K562 (cell line): Measurements from ENCODE around the gene CAPZA1. TPM values are rescaled to one million over a fixed set of nuclear protein-coding genes. Genes with fewer than 3 reads are reported as not detected.
A peak's percentile ranks its signal among the peaks of the same experiment; 100 is the strongest.

Experiments
- ERF ChIP-seq: fragments of 450-650 bp; formaldehyde crosslinking; IDR thresholded peaks from 2 replicates; pipeline ENCODE4 v1.4.0; 2020; ENCODE audit warnings: mild to moderate bottlenecking, mixed read lengths
- FOXA1 ChIP-seq: fragments of 450-650 bp; IDR thresholded peaks from 2 replicates; pipeline ENCODE4 v1.6.1; 2016; ENCODE audit warnings: mild to moderate bottlenecking, borderline replicate concordance
- L3MBTL2 ChIP-seq: fragments of 450-650 bp; IDR thresholded peaks from 2 replicates; pipeline ENCODE4 v1.6.1; 2016; ENCODE audit warnings: mild to moderate bottlenecking, moderate library complexity
- MAX ChIP-seq: sonication (generic); formaldehyde crosslinking; IDR thresholded peaks from 2 replicates; pipeline ENCODE4 v1.9.0; 2022; ENCODE audit warnings: mild to moderate bottlenecking, missing genetic modification reagents
- RBM39 ChIP-seq: fragments of 200-400 bp; formaldehyde crosslinking; optimal IDR thresholded peaks from 2 replicates; pipeline ENCODE3; 2018; ENCODE audit warnings: low read depth, low read length
- SRSF1 ChIP-seq: fragments of 200-400 bp; formaldehyde crosslinking; IDR thresholded peaks from 2 replicates; pipeline ENCODE4 v1.6.1; 2017; ENCODE audit warnings: mild to moderate bottlenecking, low read depth, low read length, moderate library complexity
- TAF1 ChIP-seq: IDR thresholded peaks from 2 replicates; pipeline ENCODE4 v1.6.1; 2011; ENCODE audit warnings: mild to moderate bottlenecking, low read length, moderate library complexity; ENCODE audit not compliant: insufficient read depth, control insufficient read depth, severe bottlenecking; ENCODE audit errors: extremely low read depth
- TAF9B ChIP-seq: fragments of 450-650 bp; IDR thresholded peaks from 2 replicates; pipeline ENCODE4 v1.6.1; 2018; ENCODE audit warnings: mild to moderate bottlenecking; ENCODE audit not compliant: partially characterized antibody
- TEAD1 ChIP-seq, 2 experiments: fragments of 450-650 bp in 1 of 2; sonication (generic) in 1 of 2; formaldehyde crosslinking; IDR thresholded peaks; 2 replicates each; pipeline versions ENCODE4 v1.4.0 to v1.8.0; 2020 to 2022; ENCODE audit warnings: mild to moderate bottlenecking in 2 of 2, missing genetic modification reagents in 1 of 2
- ZBTB40 ChIP-seq, 2 experiments: fragments of 450-650 bp in 1 of 2; sonication (generic) in 1 of 2; formaldehyde crosslinking in 1 of 2; IDR thresholded peaks; 2 replicates each; pipeline versions ENCODE4 v1.7.1 to v1.9.0; 2016 to 2022; ENCODE audit warnings: inconsistent platforms in 1 of 2, mild to moderate bottlenecking in 1 of 2, missing genetic modification reagents in 1 of 2
- ZMIZ1 ChIP-seq, 2 experiments: fragments of 150-350 bp in 1 of 2; IDR thresholded peaks; 2 replicates each; pipeline ENCODE4 v1.6.1; 2012 to 2016; ENCODE audit warnings: low read depth in 2 of 2, low read length in 2 of 2, mild to moderate bottlenecking in 1 of 2, moderate library complexity in 1 of 2
- ZNF165 ChIP-seq: fragments of 250-450 bp; sonication (Bioruptor Pico); IDR thresholded peaks from 2 replicates; pipeline ENCODE4 v1.4.0; 2020; ENCODE audit warnings: borderline replicate concordance
- ZNF79 ChIP-seq: fragments of 250-450 bp; sonication (Bioruptor Pico); IDR thresholded peaks from 2 replicates; pipeline ENCODE4 v1.4.0; 2020; ENCODE audit warnings: low read depth, mild to moderate bottlenecking, moderate library complexity
- polyA plus RNA-seq, 8 experiments: library from polyadenylated mRNA; depleted of rRNA in 4 of 8; stranded (reverse) in 5 of 8; unstranded in 3 of 8; fragments of >200 nt; fragmentation: Nextera tagmentation in 2 of 8; fragmentation: Illumina TruSeq in 1 of 8; extraction: Ambion mirVana in 2 of 8; extraction: Trizol in 1 of 8; gene quantifications; 2 replicates each; pipeline versions ENCODE4 v1.2.1 to v1.2.3, GENCODE V29; 2011 to 2014; ENCODE audit warnings: inconsistent platforms in 1 of 8, missing spikeins in 1 of 8
- total RNA-seq, 7 experiments: library from RNA; depleted of rRNA in 6 of 7; stranded (reverse); fragments of >200 nt in 6 of 7; fragmentation: Illumina TruSeq in 2 of 7; extraction: Trizol in 2 of 7; gene quantifications; 2 replicates each; pipeline versions ENCODE4 v1.2.1 to v1.2.3, GENCODE V29; 2011 to 2021; ENCODE audit warnings: low replicate concordance in 1 of 7

CAPZA1 gene
- total and polyA plus RNA-seq, 9 of the 15 experiments (the other 6 are each of a cell fraction or from before 2014, with no cell fraction given), result 237 to 1,020 (median 306) TPM

- TF ChIP-seq TAF1, result peak; percentile 69
- TF ChIP-seq SRSF1, result 0 out of 2 replicates have a peak, but pooled peaks have one; percentile 26
- TF ChIP-seq ZNF165, result 0 out of 2 replicates have a peak, but pooled peaks have one; percentile 26
- TF ChIP-seq TEAD1 (CRISPR knock-in tag; IDR thresholded peaks at IDR 0.05), result peak in 1 of 2 experiments; percentile 84; a peak in 1 of 4 replicates
- TF ChIP-seq ZNF79 (CRISPR knock-in tag), result no peak
- peak; percentile 69 for TF ChIP-seq L3MBTL2
- TF ChIP-seq FOXA1, result no peak
- TF ChIP-seq ERF, result 0 out of 2 replicates have a peak, but pooled peaks have one; percentile 22
- TF ChIP-seq ZMIZ1 (IDR thresholded peaks at IDR 0.05; ENCODE audit: low read depth in 2 of 2, low read length in 2 of 2), result 0 out of 4 replicates have a peak, but pooled peaks of 1 of the 2 experiments have one; percentile 8
- no peak for TF ChIP-seq RBM39
- TF ChIP-seq MAX (CRISPR knock-in tag), result peak; percentile 27; the same call in 1 of the 2 replicates
- TF ChIP-seq ZBTB40 (IDR thresholded peaks at IDR 0.05), result no peak
- TF ChIP-seq ZBTB40 (CRISPR knock-in tag; IDR thresholded peaks at IDR 0.05), result no peak
- TF ChIP-seq TAF9B, result no peak
Observed at GRCh38 chr1:112674986-112675727, 55.5 kb downstream of the CAPZA1 start (continued).
